ENCODE results near the gene CDK11B. TPM values are rescaled to one million over a fixed set of nuclear protein-coding genes. Genes with fewer than 3 reads are reported as not detected.
A peak's percentile ranks its signal among the peaks of the same experiment; 100 is the strongest.
"Not testable (repeated sequence)": the region's sequence is repeated elsewhere in the genome, so short reads cannot be mapped to it uniquely, and the experiment has no call there.

CDK11B gene
- total RNA-seq, 2 donors from 2014 or later, result 19.1 to 34.4 TPM

DNA sequence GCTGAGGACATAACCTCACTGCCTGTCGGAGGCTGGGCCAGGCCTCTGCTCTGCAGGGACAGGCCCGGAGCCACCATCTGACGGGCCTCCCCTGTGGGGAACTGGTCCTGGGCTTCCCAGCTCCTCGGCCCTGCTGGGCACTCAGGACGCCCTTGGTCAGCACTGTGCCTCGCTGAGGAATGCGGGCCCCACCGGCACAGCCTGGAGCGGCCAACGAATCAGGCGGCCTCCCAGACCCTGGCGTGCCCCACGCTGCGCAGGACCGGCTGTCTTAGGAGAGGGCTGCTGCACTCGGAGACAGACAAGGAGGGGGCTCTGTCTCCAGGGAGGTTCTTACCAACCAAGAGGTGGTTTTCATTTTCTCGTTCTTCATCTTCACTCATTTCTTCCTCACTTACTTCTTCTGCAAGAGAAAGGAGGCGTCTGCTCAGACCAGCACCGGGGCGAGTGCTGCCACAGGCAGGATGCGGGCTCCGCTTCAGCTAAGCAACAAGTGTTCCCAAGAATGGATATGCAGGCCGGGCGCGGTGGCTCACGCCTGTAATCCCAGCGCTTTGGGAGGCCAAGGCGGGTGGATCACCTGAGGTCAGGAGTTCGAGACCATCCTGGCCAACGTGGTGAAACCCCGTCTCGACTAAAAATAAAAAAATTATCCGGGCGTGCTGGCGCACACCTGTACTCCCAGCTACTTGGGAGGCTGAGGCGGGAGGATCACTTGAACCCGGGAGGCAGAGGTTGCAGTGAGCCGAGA lies 17.9 kb downstream of the CDK11B start:
- not testable (repeated sequence) for H3K36me3 Mint-ChIP-seq (ENCODE audit: low read depth); H3K9me3 Mint-ChIP-seq; ATAC-seq (replicated peaks)

DNA sequence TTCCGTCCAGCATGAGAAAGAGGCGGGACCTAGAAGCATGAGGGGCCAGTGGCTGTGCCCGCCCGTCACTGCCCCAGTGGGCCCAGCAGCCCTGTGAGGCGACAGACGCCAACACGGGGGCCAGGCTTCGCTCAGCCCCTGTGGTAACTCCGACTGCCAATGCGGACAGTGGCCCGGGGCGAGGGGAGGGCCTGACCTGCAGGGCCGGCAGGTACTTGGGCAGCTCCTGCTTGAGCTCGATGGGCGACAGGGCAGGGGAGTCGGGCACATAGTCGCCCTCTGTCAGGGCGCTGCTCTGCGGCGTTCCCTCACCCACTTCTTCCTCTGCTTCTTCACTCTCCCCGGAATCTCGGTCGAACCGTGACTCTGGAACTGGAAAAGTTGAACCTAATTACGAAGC lies 18.7 kb downstream of the CDK11B start:
- ATAC-seq (replicated peaks); H3K4me3 Mint-ChIP-seq; H3K4me1 Mint-ChIP-seq; H3K9me3 Mint-ChIP-seq; H3K27me3 Mint-ChIP-seq; H3K27ac Mint-ChIP-seq; H3K36me3 Mint-ChIP-seq (ENCODE audit: low read depth): not testable (repeated sequence)

More for the DNA sequence above, 17.9 kb downstream of the CDK11B start:
- H3K27ac Mint-ChIP-seq, H3K27me3 Mint-ChIP-seq, H3K4me1 Mint-ChIP-seq, H3K4me3 Mint-ChIP-seq: not testable (repeated sequence)

DNA sequence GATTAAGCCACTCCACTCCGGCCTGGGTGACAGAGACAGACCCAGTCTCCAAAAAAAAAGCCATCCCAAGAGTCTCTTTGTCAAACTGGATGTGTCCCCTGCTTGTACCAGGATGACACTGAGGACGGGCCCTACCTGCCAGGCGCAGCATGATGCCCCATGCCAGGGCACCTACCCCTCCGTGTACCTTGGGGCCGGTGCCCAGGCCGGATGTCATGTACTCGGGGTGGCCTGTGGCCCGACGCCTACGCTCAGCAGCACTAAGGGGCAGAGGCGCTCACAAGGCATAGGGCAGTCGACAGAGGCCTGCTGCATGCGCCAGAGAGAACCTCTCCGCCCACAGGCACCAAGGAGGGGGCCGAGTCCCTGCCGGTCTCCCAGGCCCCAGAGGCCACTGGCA lies 19.4 kb downstream of the CDK11B start:
- H3K36me3 Mint-ChIP-seq (ENCODE audit: low read depth); H3K27ac Mint-ChIP-seq; H3K4me1 Mint-ChIP-seq; ATAC-seq (replicated peaks); H3K9me3 Mint-ChIP-seq; H3K27me3 Mint-ChIP-seq; H3K4me3 Mint-ChIP-seq: not testable (repeated sequence)

DNA sequence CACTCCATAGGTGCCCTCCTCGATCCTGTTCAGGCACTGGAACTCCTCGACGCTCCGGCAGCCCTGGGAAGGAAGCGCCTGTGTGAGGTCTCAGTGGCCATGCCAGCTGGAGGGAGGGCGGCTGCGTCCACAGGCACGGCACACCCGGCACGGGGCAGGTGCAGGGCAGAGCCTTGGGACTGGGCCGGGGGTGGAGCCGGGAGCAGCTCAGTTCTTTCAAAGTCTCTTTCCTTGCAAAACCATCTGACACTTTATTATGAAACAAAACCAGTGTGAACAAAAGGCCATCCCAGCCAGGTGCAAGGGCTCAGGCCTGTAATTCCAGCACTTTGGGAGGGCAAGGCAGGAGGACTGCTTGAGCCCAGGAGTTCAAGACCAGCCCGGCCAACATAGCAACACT lies 20.3 kb downstream of the CDK11B start:
- H3K4me1 Mint-ChIP-seq; H3K9me3 Mint-ChIP-seq; ATAC-seq (replicated peaks); H3K36me3 Mint-ChIP-seq (ENCODE audit: low read depth); H3K4me3 Mint-ChIP-seq; H3K27ac Mint-ChIP-seq; H3K27me3 Mint-ChIP-seq: not testable (repeated sequence)

DNA sequence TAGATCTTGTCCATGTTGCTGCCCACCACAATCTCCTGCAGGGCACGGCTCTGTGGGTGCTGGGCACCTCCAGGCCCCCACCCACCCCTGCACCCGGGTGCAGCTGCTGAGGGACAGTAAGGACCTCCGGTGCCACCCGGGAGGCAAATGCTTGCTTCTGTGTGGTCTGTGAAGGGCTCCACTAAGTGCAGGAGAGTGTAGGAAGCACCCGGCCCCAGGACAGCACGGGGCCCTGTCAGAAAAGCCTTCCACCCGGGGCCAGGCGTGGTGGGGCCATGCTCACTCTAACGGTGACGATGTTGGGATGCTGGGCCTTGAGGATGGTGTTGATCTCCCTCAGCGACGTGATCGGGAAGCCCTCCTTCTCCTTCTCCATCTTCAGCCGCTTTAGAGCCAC lies 21.3 kb downstream of the CDK11B start:
- not testable (repeated sequence) for H3K27ac Mint-ChIP-seq; ATAC-seq (replicated peaks); H3K27me3 Mint-ChIP-seq

DNA sequence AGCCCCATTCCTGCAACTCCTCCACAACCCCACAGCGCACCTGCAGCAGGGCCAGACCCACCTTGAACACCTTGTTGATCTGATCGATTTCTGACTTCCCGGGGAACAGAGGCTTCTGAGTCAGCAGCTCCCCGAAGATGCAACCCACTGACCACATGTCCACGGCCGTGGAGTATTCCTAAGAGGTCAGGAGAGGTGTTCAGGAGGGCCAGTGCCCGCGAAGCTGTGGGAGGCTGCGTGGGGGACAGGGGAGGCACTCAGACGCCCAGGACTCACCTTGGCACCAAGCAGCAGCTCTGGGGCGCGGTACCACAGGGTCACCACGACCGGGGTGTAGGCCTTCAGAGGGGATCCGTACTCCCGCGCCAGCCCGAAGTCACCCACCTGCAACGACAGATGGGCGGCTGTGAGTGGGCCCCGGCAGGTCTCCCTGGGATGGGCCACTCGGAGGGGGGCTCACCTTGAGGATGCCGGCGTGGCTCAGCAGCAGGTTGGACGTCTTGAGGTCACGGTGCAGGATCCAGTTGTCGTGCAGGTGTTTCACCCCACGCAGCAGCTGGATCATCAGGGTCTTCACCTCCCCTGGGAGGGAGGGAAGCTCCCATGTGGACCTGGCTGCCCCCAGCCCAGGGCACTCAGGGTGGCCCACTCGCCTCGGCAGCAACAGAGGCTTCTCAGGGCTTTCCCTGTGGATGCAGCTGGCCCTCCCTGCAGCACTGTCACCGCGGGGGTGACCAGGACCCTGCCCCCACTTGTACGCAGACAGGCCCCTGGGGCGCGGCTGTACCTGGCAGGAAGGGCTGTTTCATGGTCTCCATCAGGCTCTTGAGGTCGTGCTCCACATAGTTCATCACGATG lies 22.0 kb downstream of the CDK11B start:
- H3K4me3 Mint-ChIP-seq; H3K9me3 Mint-ChIP-seq; H3K27ac Mint-ChIP-seq; ATAC-seq (replicated peaks); H3K36me3 Mint-ChIP-seq (ENCODE audit: low read depth); H3K27me3 Mint-ChIP-seq; H3K4me1 Mint-ChIP-seq: not testable (repeated sequence)

More for the DNA sequence above, 21.3 kb downstream of the CDK11B start:
- H3K9me3 Mint-ChIP-seq; H3K4me3 Mint-ChIP-seq; H3K36me3 Mint-ChIP-seq (ENCODE audit: low read depth); H3K4me1 Mint-ChIP-seq: not testable (repeated sequence)

DNA sequence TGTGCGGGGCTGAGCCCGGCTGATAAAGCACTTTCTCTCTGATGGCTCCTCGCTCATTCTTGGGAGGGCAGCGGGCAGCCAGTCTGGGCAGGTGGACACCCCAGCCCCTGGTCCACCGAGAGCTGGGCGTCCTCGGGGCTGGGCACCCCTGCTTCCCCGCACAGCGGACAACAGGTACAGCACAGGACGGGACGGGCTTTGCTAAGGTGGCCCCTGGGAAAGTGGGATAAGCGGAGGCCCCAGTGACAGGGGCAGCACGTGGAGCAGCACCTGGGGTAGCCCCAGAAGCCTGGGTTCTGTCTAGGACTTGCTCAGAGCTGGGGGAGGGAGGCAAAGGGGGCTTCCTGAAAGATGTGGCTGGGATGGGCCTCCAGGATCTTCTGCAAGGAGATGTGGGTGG lies 24.2 kb downstream of the CDK11B start:
- H3K9me3 Mint-ChIP-seq; H3K36me3 Mint-ChIP-seq (ENCODE audit: low read depth); H3K4me1 Mint-ChIP-seq; H3K4me3 Mint-ChIP-seq; H3K27ac Mint-ChIP-seq; H3K27me3 Mint-ChIP-seq; ATAC-seq (replicated peaks): not testable (repeated sequence)

DNA sequence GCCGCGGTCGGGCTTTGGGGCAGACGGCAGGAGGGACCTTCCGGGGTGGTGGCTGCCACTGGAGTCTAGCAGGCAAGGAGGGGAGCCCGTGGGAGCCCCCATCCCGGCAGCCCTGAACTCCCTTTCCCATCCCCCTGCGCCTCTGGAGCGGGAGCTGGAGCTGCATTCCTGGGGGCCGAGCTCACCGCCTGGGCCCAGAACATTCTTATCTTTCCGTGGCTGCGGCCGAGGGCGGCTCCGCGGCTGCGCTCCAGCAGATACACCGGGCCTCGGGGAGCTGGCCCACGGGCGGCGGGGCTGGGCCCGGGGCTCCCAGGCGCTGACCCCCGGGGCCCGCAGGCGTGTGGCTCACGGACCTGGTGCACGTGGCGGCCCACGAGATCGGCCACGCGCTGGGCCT lies 25.4 kb downstream of the CDK11B start:
- ATAC-seq (replicated peaks); H3K9me3 Mint-ChIP-seq; H3K4me1 Mint-ChIP-seq; H3K27me3 Mint-ChIP-seq; H3K27ac Mint-ChIP-seq; H3K36me3 Mint-ChIP-seq (ENCODE audit: low read depth); H3K4me3 Mint-ChIP-seq: not testable (repeated sequence)

DNA sequence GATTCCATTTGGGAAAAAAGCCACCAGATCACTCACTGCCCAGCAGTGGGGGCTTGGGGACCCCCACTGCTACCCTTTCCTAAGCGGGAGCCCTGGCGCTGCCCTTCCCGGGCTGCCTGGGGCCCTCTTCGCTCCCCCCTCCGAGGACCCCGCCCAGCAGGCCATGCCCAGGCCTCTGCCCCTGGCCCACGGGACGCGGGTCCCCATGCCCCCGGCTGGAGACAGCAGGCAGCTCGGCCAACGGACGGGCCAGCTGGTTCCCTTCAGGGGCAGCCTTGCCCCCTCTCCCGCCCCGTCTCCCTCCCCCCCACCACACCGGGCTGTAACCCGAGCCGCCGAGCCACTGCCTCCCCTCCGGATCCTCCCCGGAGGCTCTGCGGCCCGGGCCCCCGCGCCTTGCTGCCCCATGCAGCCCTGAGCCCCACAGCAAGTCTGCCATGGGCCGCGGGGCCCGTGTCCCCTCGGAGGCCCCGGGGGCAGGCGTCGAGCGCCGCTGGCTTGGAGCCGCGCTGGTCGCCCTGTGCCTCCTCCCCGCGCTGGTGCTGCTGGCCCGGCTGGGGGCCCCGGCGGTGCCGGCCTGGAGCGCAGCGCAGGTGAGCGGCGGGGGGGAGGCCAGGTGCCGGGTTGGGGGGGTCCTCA lies 26.9 kb downstream of the CDK11B start, which contains the start of gene MMP23B:
TSS of gene MMP23B (plus strand) at position 392 of the 639 bp plus-strand sequence. CDS start at position 438, 46 bp downstream.
- Mint-ChIP-seq H3K9me3 (no peaks in the 10 kb centered on the region), H3K27ac (no peak within 1 kb of the TSS), H3K4me3 (peak within 1 kb of the TSS; percentile 62), H3K36me3 (ENCODE audit: low read depth) (peaks cover 9% of the 10 kb centered on the region), H3K4me1 (no peaks in the 10 kb centered on the region), H3K27me3 (no peaks in the 10 kb centered on the region)
- no peak for ATAC-seq (replicated peaks)

DNA sequence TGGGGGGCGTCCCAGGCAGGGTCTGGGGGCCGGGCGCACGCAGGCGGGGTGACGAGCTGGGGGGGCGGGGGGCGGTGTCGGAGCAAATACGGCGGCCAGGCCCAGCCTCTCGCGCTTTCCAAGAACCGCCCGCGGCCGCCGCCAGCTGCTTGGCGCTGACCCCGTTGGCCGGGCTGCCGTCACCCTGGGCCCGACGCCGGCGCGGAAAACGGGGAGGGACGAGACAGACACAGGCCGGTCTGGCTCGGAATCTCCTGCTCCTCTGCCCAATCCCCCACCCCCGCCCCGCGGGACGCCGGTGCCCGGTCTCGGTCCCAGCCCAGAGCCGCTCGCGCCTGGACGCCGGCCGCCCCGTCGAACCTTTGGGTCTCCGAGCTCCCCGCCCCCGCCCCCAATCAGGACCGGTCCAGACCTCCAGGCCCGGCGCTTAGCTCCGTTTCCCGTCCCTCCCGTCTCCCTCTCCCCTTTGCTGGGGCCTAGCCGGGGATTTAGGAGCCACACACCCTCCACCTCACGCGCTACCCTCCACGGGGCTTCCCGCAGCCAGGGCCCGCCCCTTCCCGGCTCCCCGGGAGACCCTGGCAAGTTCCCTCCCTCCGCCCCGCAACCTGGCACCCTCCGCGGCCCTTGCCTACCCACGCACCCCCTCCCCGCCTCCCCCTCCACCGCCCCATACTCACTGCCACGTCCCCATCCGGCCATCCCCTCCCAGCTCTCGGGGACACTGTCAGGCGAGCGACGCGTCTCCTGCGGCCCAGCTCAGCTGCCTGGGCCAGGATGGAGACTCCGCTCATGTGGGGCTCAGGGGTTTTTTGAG lies 27.6 kb downstream of the CDK11B start:
- peaks cover 9% of the 10 kb centered on the region for H3K36me3 Mint-ChIP-seq (ENCODE audit: low read depth)
- no peaks in the 10 kb centered on the region for H3K4me1 Mint-ChIP-seq
- no peak for ATAC-seq (replicated peaks)
- no peak overlapping the region for H3K27ac Mint-ChIP-seq
- H3K9me3 Mint-ChIP-seq, result no peaks in the 10 kb centered on the region
- H3K27me3 Mint-ChIP-seq, result no peaks in the 10 kb centered on the region
- peak overlapping the region; percentile 62 for H3K4me3 Mint-ChIP-seq

DNA sequence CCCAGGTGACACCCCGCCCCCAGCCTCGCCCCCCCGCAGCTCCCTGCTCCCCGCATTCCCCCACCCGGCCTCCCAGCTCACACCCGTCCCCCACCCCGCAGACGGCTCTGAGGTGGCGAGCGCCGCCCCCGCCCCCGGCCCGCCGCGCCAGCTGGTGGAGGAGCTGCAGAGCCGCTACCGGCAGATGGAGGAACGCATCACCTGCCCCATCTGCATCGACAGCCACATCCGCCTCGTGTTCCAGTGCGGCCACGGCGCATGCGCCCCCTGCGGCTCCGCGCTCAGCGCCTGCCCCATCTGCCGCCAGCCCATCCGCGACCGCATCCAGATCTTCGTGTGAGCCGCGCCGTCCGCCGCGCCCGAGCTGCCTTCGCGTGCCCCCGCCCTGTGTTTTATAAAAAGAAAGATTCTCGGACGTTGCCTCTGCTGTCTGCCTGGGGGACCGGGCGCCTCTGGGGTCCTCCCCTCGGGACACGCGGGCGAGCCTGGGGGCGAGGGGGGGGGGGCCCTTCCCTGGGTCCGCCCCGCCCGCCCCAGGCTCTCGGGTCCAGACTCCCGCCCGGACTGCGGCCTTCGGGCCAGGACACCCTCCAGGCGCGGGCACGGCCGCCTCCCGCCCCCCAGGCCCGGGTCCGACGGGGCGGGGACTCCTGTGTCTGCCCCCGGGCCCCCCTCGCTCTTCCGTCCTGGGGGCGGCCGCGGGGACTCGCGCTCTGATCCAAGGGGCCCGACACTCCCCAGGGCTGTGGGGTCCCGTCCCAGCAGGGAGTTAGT lies 28.4 kb downstream of the CDK11B start:
- H3K4me3 Mint-ChIP-seq, result peak overlapping the region; percentile 74
- H3K9me3 Mint-ChIP-seq, result no peaks in the 10 kb centered on the region
- ATAC-seq (replicated peaks), result peak; percentile 85
- peak overlapping the region; percentile 66 for H3K27ac Mint-ChIP-seq
- peaks cover 9% of the 10 kb centered on the region for H3K36me3 Mint-ChIP-seq (ENCODE audit: low read depth)
- no peaks in the 10 kb centered on the region for H3K27me3 Mint-ChIP-seq
- no peaks in the 10 kb centered on the region for H3K4me1 Mint-ChIP-seq

DNA sequence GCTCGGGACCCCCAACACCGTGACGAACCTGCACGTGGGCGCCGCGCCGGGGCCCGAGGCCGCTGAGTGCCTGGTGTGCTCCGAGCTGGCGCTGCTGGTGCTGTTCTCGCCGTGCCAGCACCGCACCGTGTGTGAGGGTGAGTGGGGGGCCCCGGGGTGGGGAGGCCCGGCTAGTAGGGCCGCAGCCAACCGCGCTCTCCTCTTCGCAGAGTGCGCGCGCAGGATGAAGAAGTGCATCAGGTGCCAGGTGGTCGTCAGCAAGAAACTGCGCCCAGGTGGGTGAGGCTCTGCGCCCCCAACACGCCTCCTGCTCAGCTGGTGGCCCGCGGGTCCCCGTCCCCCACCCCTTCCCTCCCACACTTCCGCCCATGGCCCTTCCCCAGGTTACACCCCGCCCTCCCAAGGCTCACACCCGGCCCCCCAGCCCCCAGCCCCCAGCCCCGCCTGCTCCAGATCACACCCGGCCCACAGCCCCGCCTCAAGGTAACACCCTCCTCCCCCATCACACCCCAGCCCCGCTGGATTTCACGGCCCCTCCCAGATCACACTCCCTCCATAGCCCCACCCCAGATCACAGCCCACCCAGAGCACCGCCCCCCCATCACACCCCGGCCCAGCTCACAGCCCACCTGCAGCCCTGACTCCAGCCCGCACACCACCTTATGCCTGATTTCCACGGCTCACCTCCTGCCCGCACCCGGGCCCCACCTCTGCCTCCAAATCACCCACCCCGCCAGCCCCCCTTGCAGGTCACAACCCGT lies 29.2 kb downstream of the CDK11B start:
- Mint-ChIP-seq H3K36me3 (ENCODE audit: low read depth) (peaks cover 9% of the 10 kb centered on the region), H3K27me3 (no peaks in the 10 kb centered on the region), H3K4me1 (no peaks in the 10 kb centered on the region), H3K4me3 (peak overlapping the region; percentile 74), H3K27ac (peak overlapping the region; percentile 66), H3K9me3 (no peaks in the 10 kb centered on the region)
- ATAC-seq (replicated peaks), result peak; percentile 46

All from activated T-helper 17 cell treated with anti-CD3 and anti-CD28 coated beads, Interleukin-2, amount 50 U/mL, for 72 hours (primary cell).